NB4 (cell line): Measurements from ENCODE around the gene SDCBP2.

Source experiments
- DNase-seq: peaks from one replicate; pipeline ENCODE4 v3.0.0; 2010; ENCODE audit warnings: low read depth
- H3K4me3 ChIP-seq: one replicate; pipeline ENCODE4 v1.5.1; 2011; ENCODE audit warnings: mild to moderate bottlenecking, low read depth, low read length, moderate library complexity
- CTCF ChIP-seq: IDR thresholded peaks from one replicate; pipeline ENCODE4 v1.5.1; 2012; ENCODE audit warnings: low read depth, low read length
- MAX ChIP-seq: IDR thresholded peaks from 2 replicates; pipeline ENCODE4 v1.6.1; 2011; ENCODE audit warnings: low read depth, low read length
- MYC ChIP-seq: IDR thresholded peaks from 2 replicates; pipeline ENCODE4 v1.6.1; 2011; ENCODE audit warnings: low read depth, low read length
- POLR2A ChIP-seq: IDR thresholded peaks from 2 replicates; pipeline ENCODE4 v1.6.1; 2011; ENCODE audit warnings: mild to moderate bottlenecking; ENCODE audit not compliant: insufficient read length; ENCODE audit errors: extremely low read depth

SDCBP2 gene

GRCh38 chr20:1272368-1273100, 56.4 kb downstream of the SDCBP2 start:
- TF ChIP-seq MAX = no peak
- no peak for TF ChIP-seq MYC
- no peak for TF ChIP-seq CTCF
- no peak for TF ChIP-seq POLR2A

GRCh38 chr20:1269850-1270249, 59.1 kb downstream of the SDCBP2 start:
- H3K4me3 ChIP-seq = no peak overlapping the region
- no peak for DNase-seq
- no peak for TF ChIP-seq MAX
- no peak for TF ChIP-seq MYC
- TF ChIP-seq POLR2A = no peak
- TF ChIP-seq CTCF = no peak

More at GRCh38 chr20:1272368-1273100, 56.4 kb downstream of the SDCBP2 start:
- peak; percentile 47 for DNase-seq
- no peak overlapping the region for H3K4me3 ChIP-seq

GRCh38 chr20:1269235-1269634, 59.7 kb downstream of the SDCBP2 start:
- DNase-seq = no peak
- no peak for TF ChIP-seq MYC
- TF ChIP-seq POLR2A = no peak
- TF ChIP-seq MAX = no peak
- no peak for TF ChIP-seq CTCF

GRCh38 chr20:1267809-1268374, 61.0 kb downstream of the SDCBP2 start:
- DNase-seq = no peak
- H3K4me3 ChIP-seq = no peak overlapping the region
- TF ChIP-seq POLR2A (no peak), CTCF (no peak), MYC (no peak), MAX (no peak)

More at GRCh38 chr20:1269235-1269634, 59.7 kb downstream of the SDCBP2 start:
- no peak overlapping the region for H3K4me3 ChIP-seq

- DNase-seq = no peak
- H3K4me3 ChIP-seq = no peak overlapping the region
- TF ChIP-seq CTCF = no peak
- no peak for TF ChIP-seq MAX
- TF ChIP-seq POLR2A = no peak
- TF ChIP-seq MYC = no peak
Observed at GRCh38 chr20:1267161-1267560, 61.8 kb downstream of the SDCBP2 start.
